A549 (cell line): ENCODE results near the gene DMC1. TPM values are rescaled to one million over a fixed set of nuclear protein-coding genes. Genes with fewer than 3 reads are reported as not detected.

Source experiments
- ATAC-seq, 2 experiments: fragments of 200-7000 bp in 1 of 2; fragments of >200 bp in 1 of 2; cut with Nextera tagmentation in 1 of 2; cut with Tn5 transposase in 1 of 2; 3 replicates each; pipeline versions ENCODE4 v1.8.0 to v1.9.1; 2018 to 2020; ENCODE audit warnings: mild to moderate bottlenecking in 1 of 2, moderate library complexity in 1 of 2
- CTCF ChIA-PET: fragments of 300-600 bp; sonication (Branson Sonifier 250); formaldehyde crosslinking; extraction: SDS; loops from one replicate; lab custom pipeline; 2021; ENCODE audit warnings: antibody characterized with exemption, inconsistent platforms; lab: Yijun Ruan, JAX
- POLR2A ChIA-PET: fragments of 350-600 bp; formaldehyde crosslinking; extraction: SDS; loops from one replicate; lab custom pipeline; 2021; ENCODE audit warnings: antibody characterized with exemption, inconsistent platforms; lab: Yijun Ruan, JAX
- DNase-seq, 2 experiments: peaks; one replicate each; pipeline versions ENCODE4 v3.0.0 to v3.0.0-alpha.2; 2011 to 2016; ENCODE audit warnings: low read depth in 1 of 2, low spot score in 1 of 2
- FAIRE-seq: peaks from 2 replicates; lab custom pipeline; 2011; peaks lifted over from hg19 to GRCh38; lab: Jason Lieb, UNC
- H3K27ac ChIP-seq, 2 experiments: fragments of >200 bp; sonication (Bioruptor Twin); formaldehyde crosslinking; 3 replicates each; pipeline ENCODE4 v1.5.1; 2016 to 2017
- H3K4me1 ChIP-seq: fragments of >200 bp; sonication (Bioruptor Twin); formaldehyde crosslinking; 3 replicates; pipeline ENCODE4 v1.6.1; 2016
- H3K4me2 ChIP-seq: fragments of >200 bp; sonication (Bioruptor Twin); formaldehyde crosslinking; 3 replicates; pipeline ENCODE4 v1.6.1; 2016
- H3K4me3 ChIP-seq: fragments of >200 bp; sonication (Bioruptor Twin); formaldehyde crosslinking; 3 replicates; pipeline ENCODE4 v1.5.1; 2016
- H3K9me3 ChIP-seq: fragments of >200 bp; sonication (Bioruptor Twin); formaldehyde crosslinking; 3 replicates; pipeline ENCODE4 v1.6.1; 2016
- CEBPB ChIP-seq, 2 experiments: fragments of >200 bp in 1 of 2; sonication (Bioruptor Twin) in 1 of 2; formaldehyde crosslinking in 1 of 2; IDR thresholded peaks; 2 replicates each; pipeline ENCODE4 v1.6.1; 2012 to 2016
- CHD4 ChIP-seq: fragments of 200-600 bp; sonication (generic); IDR thresholded peaks from 2 replicates; pipeline ENCODE4 v1.6.1; 2016; ENCODE audit warnings: antibody characterized with exemption, mild to moderate bottlenecking, borderline replicate concordance
- HEYL ChIP-seq: fragments of 250-450 bp; sonication (Bioruptor Pico); IDR thresholded peaks from 2 replicates; pipeline ENCODE4 v1.8.0; 2021; ENCODE audit warnings: mild to moderate bottlenecking, moderate library complexity
- HOXB13 ChIP-seq: fragments of 250-450 bp; sonication (Bioruptor Pico); IDR thresholded peaks from 2 replicates; pipeline ENCODE4 v1.5.0; 2020; ENCODE audit warnings: low read depth, mild to moderate bottlenecking, moderate library complexity
- KDM5A ChIP-seq: fragments of 200-600 bp; sonication (generic); IDR thresholded peaks from 2 replicates; pipeline ENCODE4 v1.6.1; 2016; ENCODE audit warnings: antibody characterized with exemption, mild to moderate bottlenecking
- NPAS2 ChIP-seq: fragments of 250-450 bp; sonication (Bioruptor Pico); IDR thresholded peaks from 2 replicates; pipeline ENCODE4 v1.8.0; 2022; ENCODE audit warnings: mild to moderate bottlenecking, moderate library complexity, borderline replicate concordance
- PHF8 ChIP-seq: fragments of 200-600 bp; sonication (generic); IDR thresholded peaks from 2 replicates; pipeline ENCODE4 v1.6.1; 2016; ENCODE audit warnings: low read depth, mild to moderate bottlenecking, antibody characterized with exemption, moderate library complexity, borderline replicate concordance
- RAD21 ChIP-seq, 2 experiments: fragments of >200 bp in 1 of 2; sonication (Bioruptor Twin) in 1 of 2; formaldehyde crosslinking in 1 of 2; IDR thresholded peaks in 1 of 2; conservative IDR thresholded peaks in 1 of 2; 2 replicates in 1 of 2; 3 replicates in 1 of 2; pipeline ENCODE4 v1.6.1; 2012 to 2018; ENCODE audit warnings: inconsistent platforms in 1 of 2
- RNF2 ChIP-seq: fragments of 200-600 bp; sonication (generic); IDR thresholded peaks from 2 replicates; pipeline ENCODE4 v1.6.1; 2016; ENCODE audit warnings: low read depth, mild to moderate bottlenecking, antibody characterized with exemption, moderate library complexity, borderline replicate concordance
- SMC3 ChIP-seq: fragments of >200 bp; sonication (Bioruptor Twin); formaldehyde crosslinking; IDR thresholded peaks from 3 replicates; pipeline ENCODE4 v1.6.1; 2018; ENCODE audit warnings: inconsistent platforms
- SREBF2 ChIP-seq: fragments of 450-650 bp; IDR thresholded peaks from 2 replicates; pipeline ENCODE4 v1.6.1; 2014; ENCODE audit warnings: mild to moderate bottlenecking, moderate library complexity
- TP53 ChIP-seq: fragments of 250-450 bp; sonication (Bioruptor Pico); IDR thresholded peaks from 2 replicates; pipeline ENCODE4 v1.5.0; 2021; ENCODE audit warnings: mild to moderate bottlenecking, moderate library complexity
- WGBS: methylation state at CpG from one replicate; pipeline ENCODE4 v1.1.6; 2017; ENCODE audit errors: missing lambda C conversion rate; 5-methylcytosine and 5-hydroxymethylcytosine counted together
- polyA plus RNA-seq, 4 experiments: library from polyadenylated mRNA; depleted of rRNA in 3 of 4; stranded (reverse); fragments of >200 nt; fragmentation: RNase III in 1 of 4; extraction: RNeasy Plus Mini Kit Qiagen cat#74134 plus additional on column Dnase treatment in 1 of 4; gene quantifications; 2 replicates in 3 of 4; 3 replicates in 1 of 4; pipeline ENCODE4 v1.2.3, GENCODE V29; 2011 to 2017
- TF ChIP-seq, protein P1 (sequence below): fragments of >200 bp; sonication (Bioruptor Twin); formaldehyde crosslinking; IDR thresholded peaks from 3 replicates; pipeline ENCODE4 v1.5.1; 2016
- TF ChIP-seq, protein P2 (sequence below): fragments of >200 bp; sonication (Bioruptor Twin); formaldehyde crosslinking; IDR thresholded peaks from 2 replicates; pipeline ENCODE4 v1.6.1; 2016
- TF ChIP-seq, protein P3 (sequence below): fragments of 250-450 bp; sonication (Bioruptor Pico); IDR thresholded peaks from 2 replicates; pipeline ENCODE4 v1.5.0; 2020; ENCODE audit warnings: low read depth, mild to moderate bottlenecking, moderate library complexity
- TF ChIP-seq, protein P4 (sequence below): fragments of >200 bp; sonication (Bioruptor Twin); formaldehyde crosslinking; IDR thresholded peaks from 3 replicates; pipeline ENCODE4 v1.6.1; 2016
- TF ChIP-seq, protein P5 (sequence below): fragments of 200-600 bp; sonication (generic); IDR thresholded peaks from 2 replicates; pipeline ENCODE4 v1.6.1; 2016; ENCODE audit warnings: antibody characterized with exemption, mild to moderate bottlenecking, moderate library complexity
- TF ChIP-seq, protein P6 (sequence below): fragments of 450-650 bp; IDR thresholded peaks from 2 replicates; pipeline ENCODE4 v1.6.1; 2014; ENCODE audit warnings: antibody characterized with exemption

DMC1 gene
- polyA plus RNA-seq, 2 of the 4 experiments (the other 2 are of a cell fraction): 5.7 to 6.4 TPM

DNA sequence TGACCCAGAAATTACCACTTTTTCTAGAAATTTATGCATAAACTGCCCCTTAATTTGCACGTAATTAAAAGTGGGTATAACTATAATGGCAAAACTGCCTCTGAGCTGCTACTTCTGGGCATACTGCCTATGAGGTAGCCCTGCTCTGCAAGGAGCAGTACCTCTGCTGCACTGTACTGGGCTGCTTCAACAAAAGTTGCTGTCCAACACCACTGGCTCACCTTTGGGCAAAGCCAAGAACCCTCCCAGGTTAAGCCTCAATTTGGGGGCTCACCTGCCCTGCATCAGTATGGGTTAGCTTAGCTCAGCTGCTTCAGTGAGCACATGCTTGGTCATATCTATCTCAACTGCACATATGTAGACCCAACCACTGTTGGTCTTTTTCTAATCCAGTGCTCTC is 4.5 kb downstream of the DMC1 start (continued):
- TF ChIP-seq CHD4 (no peak), HOXB13 (CRISPR knock-in tag) (no peak)
- TF ChIP-seq, protein P1, sequence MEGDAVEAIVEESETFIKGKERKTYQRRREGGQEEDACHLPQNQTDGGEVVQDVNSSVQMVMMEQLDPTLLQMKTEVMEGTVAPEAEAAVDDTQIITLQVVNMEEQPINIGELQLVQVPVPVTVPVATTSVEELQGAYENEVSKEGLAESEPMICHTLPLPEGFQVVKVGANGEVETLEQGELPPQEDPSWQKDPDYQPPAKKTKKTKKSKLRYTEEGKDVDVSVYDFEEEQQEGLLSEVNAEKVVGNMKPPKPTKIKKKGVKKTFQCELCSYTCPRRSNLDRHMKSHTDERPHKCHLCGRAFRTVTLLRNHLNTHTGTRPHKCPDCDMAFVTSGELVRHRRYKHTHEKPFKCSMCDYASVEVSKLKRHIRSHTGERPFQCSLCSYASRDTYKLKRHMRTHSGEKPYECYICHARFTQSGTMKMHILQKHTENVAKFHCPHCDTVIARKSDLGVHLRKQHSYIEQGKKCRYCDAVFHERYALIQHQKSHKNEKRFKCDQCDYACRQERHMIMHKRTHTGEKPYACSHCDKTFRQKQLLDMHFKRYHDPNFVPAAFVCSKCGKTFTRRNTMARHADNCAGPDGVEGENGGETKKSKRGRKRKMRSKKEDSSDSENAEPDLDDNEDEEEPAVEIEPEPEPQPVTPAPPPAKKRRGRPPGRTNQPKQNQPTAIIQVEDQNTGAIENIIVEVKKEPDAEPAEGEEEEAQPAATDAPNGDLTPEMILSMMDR: no peak
- TF ChIP-seq, all 56 proteins: peak for 0

DNA sequence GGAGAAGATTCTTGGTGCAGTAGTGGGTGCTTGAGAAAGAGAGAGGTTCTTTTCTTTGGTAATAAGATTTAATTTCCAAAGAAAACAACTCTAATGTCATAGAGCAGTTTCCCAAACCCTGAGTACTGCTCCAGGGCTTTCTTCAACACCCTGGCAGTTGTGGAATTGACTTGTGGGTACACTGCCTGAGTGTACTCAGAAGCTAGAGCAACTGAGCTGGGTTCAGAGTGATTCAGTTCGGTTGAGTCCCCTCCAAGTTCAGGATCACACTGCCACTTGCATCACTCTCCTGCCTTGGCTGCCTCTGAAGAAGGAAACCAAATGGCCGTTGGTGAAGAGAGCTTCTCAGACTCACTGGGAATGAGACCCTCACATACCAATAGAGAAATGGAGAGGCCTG is 5.3 kb downstream of the DMC1 start:
- CTCF ChIA-PET: interaction anchor here (0.9 kb wide), 1 partner anchor 512 kb away, joined by 4 read pairs; no protein-coding TSS in a partner anchor

DNA sequence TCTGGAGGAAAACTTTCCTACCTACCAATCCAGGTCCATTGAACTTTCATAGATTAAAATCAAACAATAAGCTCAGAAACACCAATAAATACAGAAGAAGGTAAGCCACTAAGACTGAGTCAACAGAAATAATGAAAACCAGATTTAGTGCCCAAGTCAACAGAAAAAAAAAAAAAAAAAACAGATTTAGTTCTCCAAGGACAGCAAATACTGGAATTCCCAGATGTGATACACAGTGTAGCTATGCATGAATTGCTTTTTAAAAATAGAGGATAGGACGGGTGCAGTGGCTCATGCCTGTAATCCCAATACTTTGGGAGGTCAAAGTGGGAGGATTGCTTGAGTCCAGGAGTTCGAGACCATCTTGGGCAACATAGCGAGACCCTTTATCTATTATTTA is 15.7 kb downstream of the DMC1 start:
- Histone ChIP-seq H3K4me1 (no peaks in the 10 kb centered on the region), H3K4me2 (no peak overlapping the region), H3K9me3 (no peaks in the 10 kb centered on the region), H3K4me3 (no peak overlapping the region)
- ATAC-seq: no peak
- no peak for FAIRE-seq
- DNase-seq: no peak
- WGBS: 71% methylated on average over 3 of the region's 3 CpGs
- POLR2A ChIA-PET: interaction anchor here (0.6 kb wide), 1 partner anchor 51 kb away, joined by 3 read pairs; no protein-coding TSS in a partner anchor
- TF ChIP-seq, protein P2, sequence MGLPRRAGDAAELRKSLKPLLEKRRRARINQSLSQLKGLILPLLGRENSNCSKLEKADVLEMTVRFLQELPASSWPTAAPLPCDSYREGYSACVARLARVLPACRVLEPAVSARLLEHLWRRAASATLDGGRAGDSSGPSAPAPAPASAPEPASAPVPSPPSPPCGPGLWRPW: no peak
- TF ChIP-seq, protein P3, sequence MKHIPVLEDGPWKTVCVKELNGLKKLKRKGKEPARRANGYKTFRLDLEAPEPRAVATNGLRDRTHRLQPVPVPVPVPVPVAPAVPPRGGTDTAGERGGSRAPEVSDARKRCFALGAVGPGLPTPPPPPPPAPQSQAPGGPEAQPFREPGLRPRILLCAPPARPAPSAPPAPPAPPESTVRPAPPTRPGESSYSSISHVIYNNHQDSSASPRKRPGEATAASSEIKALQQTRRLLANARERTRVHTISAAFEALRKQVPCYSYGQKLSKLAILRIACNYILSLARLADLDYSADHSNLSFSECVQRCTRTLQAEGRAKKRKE (CRISPR knock-in tag): no peak
- TF ChIP-seq, all 56 proteins: peak for 0
- CTCF ChIA-PET: no interaction called here
- no peak overlapping the region for H3K27ac ChIP-seq

More for the DNA sequence above, 5.3 kb downstream of the DMC1 start:
- WGBS: 62% methylated on average over 2 of the region's 2 CpGs
- POLR2A ChIA-PET: no interaction called here
- no peak for TF ChIP-seq CEBPB (IDR thresholded peaks at IDR 0.05)
- no peak for TF ChIP-seq KDM5A
- no peak for TF ChIP-seq SREBF2
- no peak for TF ChIP-seq RNF2
- DNase-seq: no peak
- FAIRE-seq: no peak
- Histone ChIP-seq H3K9me3 (no peaks in the 10 kb centered on the region), H3K4me1 (no peaks in the 10 kb centered on the region), H3K4me2 (no peak overlapping the region), H3K4me3 (no peak overlapping the region), H3K27ac (no peak overlapping the region)
- no peak for ATAC-seq

DNA sequence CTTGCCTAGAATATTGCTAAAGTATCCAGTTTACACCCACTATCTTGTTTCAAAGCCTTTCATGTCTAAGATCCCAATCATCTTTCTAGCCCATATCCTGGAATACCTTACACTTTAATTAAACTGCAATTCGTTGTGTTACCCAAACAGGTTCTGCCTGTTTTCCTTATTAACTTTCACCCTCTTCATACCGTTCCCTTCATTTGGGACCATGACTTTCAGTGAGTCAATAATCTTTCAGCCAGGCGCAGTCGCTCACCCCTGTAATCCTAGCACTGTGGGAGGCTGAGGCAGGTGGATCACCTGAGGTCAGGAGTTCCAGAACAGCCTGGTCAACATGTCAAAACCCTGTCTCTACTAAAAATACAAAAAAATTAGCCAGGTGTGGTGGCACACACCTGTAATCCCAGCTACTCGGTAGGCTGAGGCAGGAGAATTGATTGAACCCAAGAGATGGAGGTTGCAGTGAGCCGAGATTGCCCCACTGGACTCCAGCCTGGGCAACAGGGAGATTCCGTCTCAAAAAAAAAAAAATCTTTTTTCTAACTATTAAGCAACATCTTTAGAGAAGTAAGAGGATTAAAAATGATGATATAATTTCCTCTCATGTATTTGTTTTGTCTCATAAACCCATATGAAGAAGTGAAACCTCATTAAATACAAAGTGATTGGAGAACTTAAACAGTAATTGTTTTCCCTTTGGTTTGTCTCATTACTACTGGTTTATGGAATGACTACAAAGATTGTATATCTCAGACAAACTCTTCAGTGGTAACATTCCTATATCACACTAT is 20.7 kb downstream of the DMC1 start:
- CTCF ChIA-PET: no interaction called here
- no peak overlapping the region for H3K4me2 ChIP-seq
- FAIRE-seq (no peak), DNase-seq (no peak), ATAC-seq (no peak)
- no peaks in the 10 kb centered on the region for H3K4me1 ChIP-seq
- no peaks in the 10 kb centered on the region for H3K9me3 ChIP-seq
- no peak overlapping the region for H3K27ac ChIP-seq
- no peak overlapping the region for H3K4me3 ChIP-seq
- WGBS: 90% methylated on average over 7 of the region's 7 CpGs
- POLR2A ChIA-PET: interaction anchor here (0.7 kb wide), 1 partner anchor 65 kb away, joined by 4 read pairs; no protein-coding TSS in a partner anchor
- TF ChIP-seq, protein P4, sequence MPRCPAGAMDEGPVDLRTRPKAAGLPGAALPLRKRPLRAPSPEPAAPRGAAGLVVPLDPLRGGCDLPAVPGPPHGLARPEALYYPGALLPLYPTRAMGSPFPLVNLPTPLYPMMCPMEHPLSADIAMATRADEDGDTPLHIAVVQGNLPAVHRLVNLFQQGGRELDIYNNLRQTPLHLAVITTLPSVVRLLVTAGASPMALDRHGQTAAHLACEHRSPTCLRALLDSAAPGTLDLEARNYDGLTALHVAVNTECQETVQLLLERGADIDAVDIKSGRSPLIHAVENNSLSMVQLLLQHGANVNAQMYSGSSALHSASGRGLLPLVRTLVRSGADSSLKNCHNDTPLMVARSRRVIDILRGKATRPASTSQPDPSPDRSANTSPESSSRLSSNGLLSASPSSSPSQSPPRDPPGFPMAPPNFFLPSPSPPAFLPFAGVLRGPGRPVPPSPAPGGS: no peak
- TF ChIP-seq, protein P5, sequence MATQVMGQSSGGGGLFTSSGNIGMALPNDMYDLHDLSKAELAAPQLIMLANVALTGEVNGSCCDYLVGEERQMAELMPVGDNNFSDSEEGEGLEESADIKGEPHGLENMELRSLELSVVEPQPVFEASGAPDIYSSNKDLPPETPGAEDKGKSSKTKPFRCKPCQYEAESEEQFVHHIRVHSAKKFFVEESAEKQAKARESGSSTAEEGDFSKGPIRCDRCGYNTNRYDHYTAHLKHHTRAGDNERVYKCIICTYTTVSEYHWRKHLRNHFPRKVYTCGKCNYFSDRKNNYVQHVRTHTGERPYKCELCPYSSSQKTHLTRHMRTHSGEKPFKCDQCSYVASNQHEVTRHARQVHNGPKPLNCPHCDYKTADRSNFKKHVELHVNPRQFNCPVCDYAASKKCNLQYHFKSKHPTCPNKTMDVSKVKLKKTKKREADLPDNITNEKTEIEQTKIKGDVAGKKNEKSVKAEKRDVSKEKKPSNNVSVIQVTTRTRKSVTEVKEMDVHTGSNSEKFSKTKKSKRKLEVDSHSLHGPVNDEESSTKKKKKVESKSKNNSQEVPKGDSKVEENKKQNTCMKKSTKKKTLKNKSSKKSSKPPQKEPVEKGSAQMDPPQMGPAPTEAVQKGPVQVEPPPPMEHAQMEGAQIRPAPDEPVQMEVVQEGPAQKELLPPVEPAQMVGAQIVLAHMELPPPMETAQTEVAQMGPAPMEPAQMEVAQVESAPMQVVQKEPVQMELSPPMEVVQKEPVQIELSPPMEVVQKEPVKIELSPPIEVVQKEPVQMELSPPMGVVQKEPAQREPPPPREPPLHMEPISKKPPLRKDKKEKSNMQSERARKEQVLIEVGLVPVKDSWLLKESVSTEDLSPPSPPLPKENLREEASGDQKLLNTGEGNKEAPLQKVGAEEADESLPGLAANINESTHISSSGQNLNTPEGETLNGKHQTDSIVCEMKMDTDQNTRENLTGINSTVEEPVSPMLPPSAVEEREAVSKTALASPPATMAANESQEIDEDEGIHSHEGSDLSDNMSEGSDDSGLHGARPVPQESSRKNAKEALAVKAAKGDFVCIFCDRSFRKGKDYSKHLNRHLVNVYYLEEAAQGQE: no peak
- TF ChIP-seq, protein P2: no peak
- no peak for TF ChIP-seq PHF8
- no peak for TF ChIP-seq TP53 (CRISPR knock-in tag)
- no peak for TF ChIP-seq RAD21 (conservative IDR thresholded peaks at IDR 0.05 in 1 of 2, IDR thresholded peaks at IDR 0.05 in 1 of 2)
- TF ChIP-seq SMC3: no peak
- no peak for TF ChIP-seq NPAS2 (CRISPR knock-in tag)
- no peak for TF ChIP-seq HEYL (CRISPR knock-in tag)
- TF ChIP-seq, protein P3 (CRISPR knock-in tag): no peak
- TF ChIP-seq, protein P6, sequence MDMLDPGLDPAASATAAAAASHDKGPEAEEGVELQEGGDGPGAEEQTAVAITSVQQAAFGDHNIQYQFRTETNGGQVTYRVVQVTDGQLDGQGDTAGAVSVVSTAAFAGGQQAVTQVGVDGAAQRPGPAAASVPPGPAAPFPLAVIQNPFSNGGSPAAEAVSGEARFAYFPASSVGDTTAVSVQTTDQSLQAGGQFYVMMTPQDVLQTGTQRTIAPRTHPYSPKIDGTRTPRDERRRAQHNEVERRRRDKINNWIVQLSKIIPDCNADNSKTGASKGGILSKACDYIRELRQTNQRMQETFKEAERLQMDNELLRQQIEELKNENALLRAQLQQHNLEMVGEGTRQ: no peak
